ENCODE measurements around the gene BNIP3.

BNIP3 gene, protein sequence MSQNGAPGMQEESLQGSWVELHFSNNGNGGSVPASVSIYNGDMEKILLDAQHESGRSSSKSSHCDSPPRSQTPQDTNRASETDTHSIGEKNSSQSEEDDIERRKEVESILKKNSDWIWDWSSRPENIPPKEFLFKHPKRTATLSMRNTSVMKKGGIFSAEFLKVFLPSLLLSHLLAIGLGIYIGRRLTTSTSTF

DNA sequence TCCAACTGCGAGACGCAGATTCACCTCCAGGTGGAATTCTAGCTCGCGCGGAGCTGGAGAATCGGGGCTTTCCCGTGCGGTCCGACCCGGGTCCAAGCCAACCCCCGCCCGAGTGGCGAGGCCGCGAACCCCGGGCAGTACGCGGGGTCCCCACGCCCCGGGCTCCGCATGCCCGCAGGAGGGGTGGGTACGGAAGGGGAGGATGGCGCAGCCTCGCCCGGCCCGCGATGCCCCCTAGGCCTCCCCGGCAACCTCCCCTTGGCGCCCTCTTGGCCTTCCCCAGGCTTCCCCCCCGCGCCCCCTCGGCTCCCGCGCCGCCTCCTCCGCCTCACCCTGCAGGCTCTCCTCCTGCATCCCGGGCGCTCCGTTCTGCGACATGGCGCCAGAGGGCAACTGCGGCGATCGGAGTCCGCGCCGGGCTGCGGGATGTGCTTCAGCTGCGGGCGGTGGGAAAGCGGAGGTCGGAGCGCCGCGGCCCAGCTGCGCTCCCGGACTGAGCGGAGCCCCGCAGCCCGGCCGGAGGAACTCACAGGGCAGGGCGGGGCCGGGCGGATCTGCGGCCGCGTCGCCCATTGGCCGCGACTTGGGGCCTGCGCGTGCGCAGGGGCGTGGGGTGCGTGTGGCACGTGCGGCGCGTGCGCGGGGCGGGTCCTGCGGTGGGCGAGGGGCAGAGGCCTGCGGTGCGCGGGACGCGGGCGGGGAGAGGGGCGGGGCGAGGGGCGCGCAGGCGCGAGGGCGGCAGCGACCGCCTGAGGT lies at the start of gene BNIP3:
TSS of gene BNIP3 (minus strand) at position 495 of the 756 bp plus-strand sequence. CDS start at position 378, 117 bp downstream.
- peak; percentile 83 for DNase-seq

DNA sequence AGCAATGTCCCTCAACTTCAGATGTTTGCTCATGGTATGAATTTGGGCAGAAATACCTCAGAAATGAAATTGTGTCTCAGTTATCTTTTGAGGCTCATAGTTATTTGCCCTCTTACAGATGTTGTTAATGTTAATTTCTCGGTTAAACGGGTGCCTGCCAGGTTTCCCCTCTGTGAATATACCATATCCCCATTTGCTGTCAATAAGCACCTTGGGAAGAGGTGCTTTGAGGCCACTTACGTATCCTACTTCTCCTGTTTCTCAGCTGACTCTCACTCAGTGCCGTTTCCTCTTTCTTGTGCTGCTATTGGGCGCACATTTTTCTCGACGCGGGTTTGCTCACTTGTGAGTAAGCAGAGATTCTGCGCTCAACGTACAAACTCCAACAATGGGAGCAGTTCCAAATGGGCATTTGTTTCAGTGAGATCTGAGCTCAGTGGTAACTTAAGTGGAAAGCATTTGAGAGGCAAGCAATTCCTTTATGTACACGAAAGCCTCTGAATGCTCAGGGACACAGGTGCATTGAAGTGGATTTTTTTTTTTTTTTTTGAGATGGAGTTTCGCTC lies 49.3 kb upstream of the BNIP3 start:
- peak; percentile 42 for DNase-seq

DNA sequence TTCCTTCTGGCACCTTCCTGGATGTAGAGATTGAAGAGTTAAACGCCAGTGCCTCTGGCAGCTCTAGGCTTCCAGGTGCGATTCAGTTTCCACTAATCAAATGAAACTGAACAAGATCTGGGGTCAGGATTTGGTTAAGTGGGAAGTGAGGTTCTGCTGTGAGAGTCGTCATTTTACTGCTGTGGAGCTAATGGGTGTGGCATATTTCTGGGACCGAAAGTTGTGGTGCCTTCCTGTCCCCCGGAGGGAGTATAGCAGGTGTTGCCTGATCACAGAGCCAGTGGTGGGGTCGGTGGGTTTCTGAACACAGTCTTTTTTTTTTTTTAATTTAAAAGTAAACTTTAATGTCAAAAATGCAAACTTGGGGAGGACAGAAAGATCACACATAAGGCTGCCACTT lies 47.0 kb upstream of the BNIP3 start:
- no peak for DNase-seq

DNA sequence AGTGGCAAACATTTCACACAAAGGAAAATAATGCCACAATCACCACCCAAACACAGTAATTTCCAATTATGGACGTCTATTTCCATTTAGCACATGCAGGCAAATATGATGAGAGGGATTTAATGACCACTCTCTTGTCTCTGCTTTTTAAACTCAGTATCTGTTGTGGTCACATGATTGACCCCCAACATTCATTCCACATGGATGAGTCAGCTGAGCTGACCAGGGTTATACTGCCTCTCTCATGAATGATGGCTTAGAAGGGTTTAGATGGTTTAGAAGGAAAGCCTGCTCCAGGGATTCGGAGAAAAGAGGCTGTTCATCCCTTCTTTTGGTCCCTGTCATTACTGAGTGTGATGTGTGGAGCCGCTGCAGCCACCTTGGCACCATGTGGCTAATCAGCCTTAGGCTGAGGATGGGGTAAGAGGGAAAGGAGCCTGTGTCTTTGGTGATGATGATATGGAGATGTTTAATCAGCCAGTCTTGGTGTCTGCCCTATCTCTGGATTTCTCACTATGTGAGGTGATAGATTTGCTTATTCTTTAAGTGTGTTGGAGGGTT lies 45.8 kb upstream of the BNIP3 start:
- DNase-seq, result no peak

DNA sequence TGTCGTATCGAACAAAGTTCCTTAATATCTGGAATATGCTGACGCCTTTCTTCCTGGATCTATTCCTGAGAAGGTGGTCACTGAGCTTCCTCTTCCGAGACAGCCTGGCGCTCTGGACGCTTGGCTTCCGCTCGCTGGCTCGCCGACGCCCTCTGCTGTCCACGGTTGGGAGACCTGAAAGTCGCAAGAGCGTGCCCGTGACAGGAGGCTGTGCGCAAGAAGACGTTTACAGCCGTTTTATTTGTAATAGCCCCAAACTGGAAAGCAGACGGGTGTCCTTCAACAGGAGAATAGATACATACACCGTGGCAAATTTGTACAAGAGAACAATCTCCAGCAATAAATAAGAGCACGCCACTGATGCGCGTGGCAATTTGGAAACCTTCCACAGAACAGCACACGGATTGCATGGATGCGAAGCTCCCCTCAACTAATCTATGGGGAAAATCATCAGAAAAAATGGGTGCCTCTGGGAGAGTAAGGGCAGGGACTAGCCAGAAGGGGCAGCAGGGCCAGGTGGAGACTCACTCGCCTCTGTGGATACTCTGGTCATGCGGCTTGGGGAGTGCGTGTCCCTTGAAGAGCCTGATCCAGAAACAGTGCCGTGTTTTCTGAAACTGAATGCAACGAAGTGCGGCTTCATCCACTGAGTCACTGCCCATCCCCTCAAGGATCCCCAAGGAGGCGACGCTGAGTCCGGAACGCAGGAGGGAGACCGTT lies 41.5 kb upstream of the BNIP3 start:
- peak; percentile 18 for DNase-seq

DNA sequence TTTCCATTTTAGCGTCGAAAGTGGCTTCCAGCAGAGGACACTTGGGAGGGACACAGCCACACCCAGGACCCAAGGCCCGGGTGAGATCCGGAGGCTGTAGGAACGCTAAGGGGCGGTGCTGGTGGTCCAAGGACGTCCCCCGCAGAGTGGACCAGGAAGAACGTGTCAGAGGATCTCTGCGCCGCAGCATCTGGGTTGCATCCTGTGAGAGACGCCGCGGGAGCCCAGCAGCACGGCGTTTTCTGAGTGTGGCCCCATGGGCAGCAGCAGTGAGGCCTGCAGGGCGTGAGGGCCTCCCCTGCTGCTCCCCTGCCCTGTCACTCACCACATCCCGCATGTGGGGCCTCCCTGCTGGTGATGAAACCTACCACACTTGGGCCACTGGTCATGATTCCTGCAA lies 40.5 kb upstream of the BNIP3 start:
- no peak for DNase-seq

DNA sequence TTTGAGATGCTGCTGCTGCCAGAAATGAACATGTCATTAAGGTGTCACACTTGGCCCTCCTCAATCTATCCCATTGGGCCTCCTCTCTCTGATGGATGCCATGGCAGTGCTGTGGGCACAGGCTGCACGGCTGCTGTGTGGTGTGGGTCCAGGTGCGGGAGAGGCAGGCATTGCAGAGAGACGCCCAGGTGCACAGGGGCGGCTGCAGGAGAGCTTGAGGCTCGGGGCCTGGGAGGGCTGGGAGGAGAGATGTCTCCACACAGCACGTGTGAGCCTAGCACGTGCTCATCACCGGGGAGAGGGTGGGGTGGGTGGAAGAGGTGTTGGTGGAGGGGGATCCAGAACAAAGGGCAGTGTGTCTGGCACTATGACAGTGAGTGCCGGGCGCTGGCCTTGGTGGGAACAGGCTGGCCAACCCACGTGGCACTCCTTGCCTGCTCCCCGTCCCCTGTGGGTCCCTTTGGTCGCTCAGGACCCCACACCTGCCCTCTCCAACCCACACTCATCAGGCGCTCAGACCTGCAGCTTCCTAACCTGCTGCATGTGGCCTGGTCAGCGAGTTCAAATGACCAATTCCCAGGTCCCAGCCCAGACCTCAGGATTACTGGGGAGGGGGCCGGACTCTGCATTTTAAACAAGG lies 39.9 kb upstream of the BNIP3 start:
- no peak for DNase-seq

DNA sequence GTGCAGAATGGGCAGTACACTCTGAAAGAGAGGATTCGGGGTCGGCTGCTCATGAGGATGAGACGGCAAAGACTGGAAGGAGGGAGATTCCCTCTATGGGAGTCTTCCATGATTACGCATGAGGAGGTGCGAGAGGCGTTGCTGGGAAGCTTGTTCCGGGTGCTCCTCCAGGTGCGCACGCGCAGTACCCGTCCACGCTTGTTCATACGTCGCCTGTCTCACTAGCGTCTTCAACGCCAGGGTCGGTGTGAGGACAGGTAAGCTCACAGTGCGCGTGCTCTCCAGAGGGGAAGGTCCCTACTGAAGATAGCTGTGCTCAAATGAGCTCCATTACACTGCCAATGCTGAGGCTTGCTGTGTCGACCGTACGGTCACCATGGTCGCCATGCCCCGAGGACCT lies 39.3 kb upstream of the BNIP3 start:
- DNase-seq, result no peak

DNA sequence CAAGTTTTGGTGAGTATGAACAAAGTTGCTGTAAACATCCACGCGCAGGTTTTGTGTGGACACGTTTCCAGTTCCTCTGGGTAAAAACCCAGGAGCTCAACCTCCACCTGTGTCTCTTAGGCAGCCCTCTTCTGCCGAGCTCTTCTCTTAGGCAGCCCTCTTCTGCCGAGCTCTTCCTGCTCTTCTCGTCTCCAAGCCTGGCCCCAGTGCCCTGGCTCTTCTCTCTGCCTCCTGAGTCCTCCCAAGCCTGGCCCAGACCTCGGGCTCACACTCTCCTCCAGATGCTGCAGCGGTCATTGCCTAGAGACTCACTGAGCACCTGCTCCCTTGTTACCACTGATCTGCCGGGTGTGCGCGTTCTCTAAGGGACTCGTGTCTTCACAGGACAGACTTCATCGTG lies 38.7 kb upstream of the BNIP3 start:
- no peak for DNase-seq

DNA sequence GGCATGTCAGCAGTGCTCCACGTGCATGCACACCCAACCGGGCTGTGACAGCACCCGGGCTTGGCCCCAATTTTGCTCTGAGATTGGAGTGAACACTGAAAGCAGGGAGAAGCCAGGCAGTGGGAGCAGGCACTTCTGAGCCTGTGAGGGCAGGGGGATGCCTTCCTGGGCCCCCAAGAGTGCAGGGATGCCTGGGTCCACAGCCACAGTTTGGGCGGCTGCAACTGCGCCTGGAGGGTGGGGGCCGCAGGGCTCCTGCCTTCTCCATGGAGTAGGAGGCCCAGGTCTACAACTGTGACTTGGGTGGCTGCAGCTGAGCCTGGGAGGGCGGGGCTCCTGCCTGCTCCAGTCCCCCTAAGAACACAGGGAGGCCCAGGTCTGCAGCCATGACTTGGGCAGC lies 37.6 kb upstream of the BNIP3 start:
- no peak for DNase-seq

DNA sequence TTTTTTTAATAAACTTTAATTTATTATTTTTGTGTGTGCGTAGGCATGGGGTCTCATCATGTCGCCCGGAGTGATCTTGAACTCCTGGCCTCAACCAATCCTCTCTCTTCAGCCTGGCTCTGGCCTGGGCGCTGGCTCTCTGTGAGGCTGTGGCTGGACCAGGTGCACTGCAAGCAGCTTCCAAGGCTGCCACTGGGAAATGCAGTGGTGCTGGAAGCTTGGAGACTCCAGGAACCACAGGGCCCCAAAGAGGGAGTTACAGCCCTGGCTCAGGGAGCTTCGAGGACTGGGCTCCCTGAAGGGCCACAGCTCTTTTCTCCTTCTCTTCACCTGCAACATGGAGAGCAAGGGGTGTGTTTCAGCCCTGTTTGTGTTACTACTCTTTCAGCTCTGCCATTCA lies 36.7 kb upstream of the BNIP3 start:
- DNase-seq, result no peak

DNA sequence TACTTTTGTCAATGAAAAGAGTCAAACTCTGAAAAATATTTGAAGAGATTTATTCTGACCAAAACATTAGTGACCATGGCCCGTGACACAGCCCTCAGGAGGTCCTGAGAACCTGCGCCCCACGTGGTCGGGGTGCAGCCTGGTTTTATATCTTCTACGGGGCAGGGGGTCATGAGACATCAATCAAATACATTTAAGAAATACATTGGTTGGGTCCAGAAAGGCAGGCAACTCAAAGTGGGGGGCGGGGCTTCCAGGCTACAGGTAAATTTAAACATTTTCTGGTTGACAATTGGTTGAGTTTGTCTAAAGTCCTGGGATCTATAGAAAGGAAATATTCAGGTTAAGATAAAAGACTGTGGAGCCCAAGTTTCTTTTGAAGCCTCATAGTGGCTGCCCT lies 34.8 kb upstream of the BNIP3 start:
- no peak for DNase-seq

DNA sequence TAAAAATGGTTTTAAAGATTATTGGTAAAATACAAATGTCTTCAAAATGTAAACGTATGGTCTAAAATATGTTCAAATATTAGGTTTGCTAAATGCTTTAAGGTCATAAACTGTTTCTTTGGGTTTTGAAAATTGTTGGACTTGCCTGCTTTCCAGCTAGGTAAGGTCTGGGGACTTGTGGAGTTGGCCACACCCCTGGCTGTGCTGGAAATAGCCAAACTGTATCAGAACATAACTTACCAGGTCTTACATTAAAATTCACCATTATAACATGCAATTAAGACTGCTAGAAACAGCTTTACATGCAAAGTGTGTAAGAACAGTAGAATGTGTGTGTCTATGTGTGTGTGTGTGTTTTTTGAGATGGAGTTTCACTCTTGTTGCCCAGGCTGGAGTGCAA lies 29.7 kb upstream of the BNIP3 start:
- DNase-seq, result no peak

DNA sequence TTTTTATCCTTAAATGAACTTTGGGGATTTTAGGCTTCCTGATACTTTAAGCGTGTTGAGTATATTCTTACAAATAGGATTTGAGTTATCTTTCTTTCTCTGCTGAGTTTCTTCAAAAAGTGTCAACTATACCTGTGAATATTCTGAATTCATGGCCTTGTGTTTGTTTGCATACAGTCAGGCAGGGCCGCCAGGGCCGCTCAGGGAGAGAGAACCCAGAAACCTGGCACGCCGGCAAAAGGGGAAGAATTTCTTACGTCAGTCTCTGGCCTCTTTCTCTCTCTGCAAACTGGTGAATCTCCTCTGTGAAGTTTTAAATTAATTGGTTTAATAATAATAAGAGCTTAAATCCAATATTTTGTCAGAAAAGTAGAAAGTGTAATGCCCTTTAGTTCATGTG lies 29.3 kb upstream of the BNIP3 start:
- no peak for DNase-seq

DNA sequence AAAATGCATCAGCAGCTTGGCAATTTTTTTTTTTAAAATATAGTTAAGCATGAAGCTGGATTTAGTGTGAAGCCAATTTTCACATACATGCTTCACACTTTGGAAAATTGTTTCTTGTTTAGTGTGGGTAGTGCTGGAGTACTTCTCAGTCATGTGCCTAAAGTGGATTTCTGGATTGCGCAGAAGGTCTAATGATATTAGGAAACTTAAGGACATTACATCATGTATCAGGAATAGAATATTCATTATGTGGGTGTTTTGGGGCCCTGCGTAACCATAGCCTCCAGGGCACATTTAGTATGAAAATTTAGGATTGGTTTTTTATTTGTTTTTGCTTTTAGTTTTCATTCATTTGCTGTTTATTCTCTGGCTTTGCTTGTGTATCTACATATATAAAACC lies 28.8 kb upstream of the BNIP3 start:
- no peak for DNase-seq

DNA sequence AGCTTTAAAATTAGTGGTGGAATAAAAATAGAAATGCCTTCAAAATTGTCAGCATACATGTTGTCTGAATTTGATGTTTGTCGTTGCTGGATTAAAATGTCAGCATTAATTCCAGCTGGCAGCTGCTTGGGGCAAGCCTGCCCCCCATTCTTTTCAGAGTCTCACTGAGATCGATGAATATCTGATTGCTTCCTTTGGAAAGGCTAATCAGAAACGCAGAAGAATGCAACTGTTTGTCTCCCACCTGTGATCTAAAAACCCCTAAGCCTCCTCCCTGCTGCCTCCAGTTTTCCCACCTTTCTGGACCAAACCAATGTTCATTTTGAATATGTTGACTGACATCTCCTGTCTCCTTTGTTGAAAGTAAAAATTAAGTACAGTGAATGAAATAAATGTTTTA lies 27.9 kb upstream of the BNIP3 start:
- no peak for DNase-seq

DNA sequence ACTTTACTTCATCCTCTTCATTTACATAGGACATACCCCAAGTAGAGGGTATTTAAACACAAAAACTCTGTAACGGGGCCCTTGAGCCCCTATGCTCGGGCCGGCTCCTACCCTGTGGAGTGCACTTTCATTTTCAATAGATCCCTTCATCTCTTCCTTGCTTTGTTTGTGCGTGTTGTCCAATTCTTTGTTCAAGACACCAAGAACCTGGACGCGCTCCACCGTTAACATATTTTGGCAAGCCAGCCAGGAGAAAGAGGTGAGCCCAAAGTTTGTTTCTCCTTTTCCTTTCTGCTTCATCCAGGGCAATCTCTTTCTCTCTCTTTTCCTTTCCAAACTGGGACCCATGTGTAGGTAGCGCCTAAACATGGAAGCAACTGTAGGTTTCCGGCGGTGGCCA lies 26.0 kb upstream of the BNIP3 start:
- DNase-seq, result no peak

DNA sequence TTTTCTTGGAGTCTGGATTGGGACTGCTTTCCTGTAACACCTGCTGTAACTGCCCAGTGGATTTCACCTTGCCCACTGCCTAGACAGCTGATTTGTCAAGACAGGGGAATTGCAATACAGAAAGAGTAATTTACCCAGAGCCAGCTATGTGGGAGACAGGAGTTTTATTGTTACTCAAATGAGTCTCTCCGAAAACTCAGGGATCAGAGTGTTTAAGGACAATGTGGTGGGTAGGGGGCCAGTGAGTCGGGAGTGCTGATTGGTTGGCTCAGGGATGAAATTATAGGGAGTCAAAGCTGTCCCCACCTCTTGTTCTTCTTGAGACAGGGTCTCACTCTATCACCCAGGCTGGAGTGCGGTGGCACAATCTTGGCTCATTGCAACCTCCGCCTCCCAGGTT lies 25.2 kb upstream of the BNIP3 start:
- no peak for DNase-seq

DNA sequence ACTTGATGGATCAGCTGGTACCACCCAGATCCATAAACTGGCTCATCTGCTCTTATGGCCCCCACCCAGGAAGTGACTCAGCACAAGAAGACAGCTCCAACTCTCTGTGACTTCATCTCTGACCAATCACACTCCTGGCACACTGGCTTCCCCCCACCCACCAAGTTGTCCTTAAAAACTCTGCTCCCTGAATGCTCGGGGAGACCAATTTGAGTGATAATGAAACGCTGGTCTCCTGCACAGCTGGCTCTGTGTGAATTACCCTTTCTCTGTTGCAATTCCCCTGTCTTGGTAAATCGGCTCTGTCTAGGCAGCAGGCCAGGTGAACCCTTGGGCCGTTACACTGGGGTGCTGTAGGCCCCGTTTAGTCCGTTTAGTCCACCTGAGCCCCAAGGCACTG lies 23.4 kb upstream of the BNIP3 start:
- DNase-seq, result no peak

DNA sequence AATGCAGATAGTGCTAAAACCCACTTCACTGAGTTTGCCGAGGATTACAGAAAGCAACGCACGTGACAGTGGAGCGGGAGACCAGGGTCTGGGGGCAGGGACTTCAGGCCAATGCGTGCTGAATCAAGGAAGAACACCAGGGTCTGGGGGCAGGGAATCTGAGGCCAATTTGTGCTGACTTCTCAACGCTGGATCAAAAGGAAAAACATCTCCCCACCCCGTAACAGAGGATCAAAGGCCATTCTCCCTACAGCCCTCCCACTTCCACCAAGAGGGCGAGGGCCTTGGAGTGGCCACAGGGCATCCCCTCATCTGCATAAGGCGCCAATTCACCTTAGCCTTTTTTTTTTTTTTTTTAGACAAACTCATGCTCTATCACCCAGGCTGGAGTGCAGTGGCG lies 22.3 kb upstream of the BNIP3 start:
- no peak for DNase-seq

DNA sequence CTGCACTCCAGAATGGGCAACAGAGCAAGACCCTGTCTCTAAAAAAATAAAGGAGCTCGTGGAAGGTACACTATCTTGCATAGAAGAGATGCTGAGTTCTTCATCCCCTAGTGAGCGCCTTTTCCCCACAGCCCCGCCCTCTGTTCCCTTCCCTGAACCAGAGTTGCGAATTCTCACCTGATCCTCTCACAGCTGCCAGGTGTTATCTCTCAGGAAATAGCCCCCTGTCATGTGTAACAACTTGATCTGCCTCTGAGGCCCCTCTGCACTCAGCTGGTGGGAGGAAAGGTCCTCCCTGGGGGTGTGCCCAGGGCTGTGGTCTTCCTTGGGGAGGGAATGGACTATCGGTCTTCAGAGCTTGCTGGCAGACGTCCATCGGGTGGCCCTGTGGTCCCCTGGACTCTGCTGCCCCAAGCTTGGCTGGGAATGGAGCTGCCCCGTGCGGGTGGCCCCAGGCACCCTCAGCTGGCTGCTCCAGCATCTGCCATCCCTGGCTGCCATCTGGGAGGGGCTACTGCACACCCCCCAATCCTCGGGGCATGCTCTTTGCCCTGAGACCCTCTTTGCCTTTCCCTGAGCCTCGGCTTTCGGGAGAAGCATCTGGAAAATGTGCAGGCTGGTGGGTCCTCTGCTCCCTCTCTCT lies 21.7 kb upstream of the BNIP3 start:
- DNase-seq, result no peak

DNA sequence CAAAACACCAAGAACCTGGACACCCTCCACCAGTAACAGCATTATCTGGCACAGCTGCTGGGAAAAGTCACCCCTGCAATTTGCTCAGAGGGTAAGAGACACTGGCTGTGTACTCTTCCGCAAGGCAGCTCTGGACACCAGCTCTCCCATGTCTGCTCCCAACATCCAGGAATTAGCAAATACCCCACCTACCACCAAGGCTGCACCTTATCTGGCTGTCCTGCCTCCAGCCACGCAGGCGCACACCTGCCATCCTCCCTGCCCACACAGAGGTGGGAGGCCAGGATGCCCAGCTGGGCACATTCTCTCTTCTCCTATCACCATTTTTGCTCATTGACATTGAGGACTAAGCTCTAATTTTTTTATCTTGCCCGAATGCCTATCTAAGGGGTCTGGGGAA lies 20.3 kb upstream of the BNIP3 start:
- no peak for DNase-seq
